IPS-15b (cell line): ENCODE data around the gene SAT2.

Source experiments
- H3K27me3 ChIP-seq: one replicate; pipeline ENCODE4 v1.6.1; 2013; ENCODE audit warnings: low read length; ENCODE audit not compliant: control insufficient read depth, insufficient read depth
- H3K36me3 ChIP-seq: one replicate; pipeline ENCODE4 v1.6.1; 2013; ENCODE audit warnings: low read length; ENCODE audit not compliant: control insufficient read depth, insufficient read depth
- H3K4me1 ChIP-seq: one replicate; pipeline ENCODE4 v1.6.1; 2013; ENCODE audit warnings: mild to moderate bottlenecking, low read length; ENCODE audit not compliant: control insufficient read depth, insufficient read depth
- H3K4me3 ChIP-seq: one replicate; pipeline ENCODE4 v1.5.1; 2013; ENCODE audit warnings: low read depth, low read length
- H3K9ac ChIP-seq: one replicate; pipeline ENCODE4 v1.6.1; 2013; ENCODE audit warnings: low read depth, mild to moderate bottlenecking, low read length
- H3K9me3 ChIP-seq: one replicate; pipeline ENCODE4 v1.6.1; 2013; ENCODE audit warnings: mild to moderate bottlenecking, low read length; ENCODE audit not compliant: control insufficient read depth, insufficient read depth

Gene SAT2

DNA sequence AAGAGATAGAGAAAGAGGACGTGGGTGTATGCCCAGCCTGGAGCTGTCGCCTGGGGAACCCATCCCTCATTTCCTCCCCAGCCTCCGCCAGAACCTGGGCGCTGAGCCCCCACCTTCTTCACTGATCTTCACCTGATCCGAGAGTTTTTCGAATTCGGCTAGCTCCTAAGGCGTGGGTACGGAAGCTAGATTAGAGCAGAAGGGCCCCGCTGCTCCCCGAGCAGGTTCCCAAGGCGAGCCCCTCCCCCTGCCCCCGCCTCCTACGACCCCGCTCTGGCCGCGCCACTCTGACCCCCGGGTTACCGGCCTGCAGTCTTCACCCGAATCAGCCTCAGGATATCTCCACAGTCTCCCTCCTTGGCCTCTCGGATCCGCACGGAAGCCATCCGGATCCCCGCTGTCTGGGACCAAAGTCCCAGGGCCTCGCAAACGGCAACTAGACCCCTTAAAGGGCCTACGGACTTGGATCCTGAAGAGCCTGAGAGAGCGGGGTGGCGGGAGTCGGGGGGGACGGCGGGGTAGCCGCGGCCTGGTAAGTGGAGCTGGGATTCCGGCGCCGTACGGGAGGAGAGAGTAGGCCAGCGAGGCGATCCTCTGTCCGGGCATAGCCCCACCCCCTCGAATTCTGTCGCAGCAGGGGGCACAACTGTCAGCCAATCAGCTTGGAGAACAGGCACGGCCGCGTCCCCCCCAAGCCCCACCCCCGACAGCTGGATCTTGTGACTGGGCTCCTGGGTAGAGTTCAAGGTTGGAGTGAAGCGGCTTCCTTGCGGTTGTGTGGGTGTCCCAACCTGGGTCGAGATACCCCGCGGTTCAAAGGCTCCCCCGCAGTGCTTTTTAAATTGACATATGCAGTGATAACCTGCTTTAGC, at the start of gene SAT2:
Gene SAT2, minus strand, starts transcription at position 572 of the 872 bp plus-strand sequence. Its CDS starts 186 bp downstream, at position 386.
- Histone ChIP-seq H3K9ac (peak within 1 kb of the TSS; percentile 88), H3K9me3 (no peaks in the 10 kb centered on the region)

DNA sequence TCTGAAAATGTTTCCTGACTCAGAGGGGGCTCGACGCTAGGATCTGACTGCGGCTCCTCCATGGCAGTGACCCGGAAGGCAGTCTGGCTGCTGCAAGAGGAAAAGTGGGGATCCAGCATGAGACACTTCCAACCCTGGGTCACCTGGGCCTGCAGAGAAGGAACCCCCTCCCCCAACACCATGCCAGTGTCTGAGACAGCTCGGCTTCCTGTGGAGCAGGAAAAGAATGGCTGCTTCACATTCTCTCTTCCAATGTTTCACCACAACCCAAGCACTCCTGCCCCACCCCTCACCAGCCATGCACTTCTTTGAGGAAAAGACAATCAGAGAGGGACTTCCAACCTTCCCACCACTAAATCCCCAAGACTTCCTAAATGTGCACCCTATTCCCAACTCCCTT, 48.9 kb upstream of the SAT2 start:
- H3K9me3 ChIP-seq: no peaks in the 10 kb centered on the region
- no peaks in the 10 kb centered on the region for H3K27me3 ChIP-seq
- peak overlapping the region; percentile 33 for H3K4me3 ChIP-seq
- peaks cover 27% of the 10 kb centered on the region for H3K36me3 ChIP-seq
- peaks cover 8% of the 10 kb centered on the region for H3K4me1 ChIP-seq
- H3K9ac ChIP-seq: no peak overlapping the region

More for the DNA sequence above, at the start of gene SAT2:
- H3K4me3 ChIP-seq: peak within 1 kb of the TSS; percentile 91
- H3K36me3 ChIP-seq: peaks cover 6% of the 10 kb centered on the region
- H3K27me3 ChIP-seq: no peaks in the 10 kb centered on the region
- H3K4me1 ChIP-seq: peaks cover 4% of the 10 kb centered on the region

DNA sequence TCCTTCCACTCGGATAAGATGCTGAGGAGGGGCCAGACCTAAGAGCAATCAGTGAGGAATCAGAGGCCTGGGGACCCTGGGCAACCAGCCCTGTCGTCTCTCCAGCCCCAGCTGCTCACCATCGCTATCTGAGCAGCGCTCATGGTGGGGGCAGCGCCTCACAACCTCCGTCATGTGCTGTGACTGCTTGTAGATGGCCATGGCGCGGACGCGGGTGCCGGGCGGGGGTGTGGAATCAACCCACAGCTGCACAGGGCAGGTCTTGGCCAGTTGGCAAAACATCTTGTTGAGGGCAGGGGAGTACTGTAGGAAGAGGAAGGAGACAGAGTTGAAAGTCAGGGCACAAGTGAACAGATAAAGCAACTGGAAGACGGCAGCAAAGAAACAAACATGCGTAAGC, 47.3 kb upstream of the SAT2 start:
- Histone ChIP-seq H3K9me3 (no peaks in the 10 kb centered on the region), H3K9ac (no peak overlapping the region), H3K4me3 (no peak overlapping the region), H3K27me3 (no peaks in the 10 kb centered on the region), H3K4me1 (peaks cover 8% of the 10 kb centered on the region), H3K36me3 (peaks cover 38% of the 10 kb centered on the region)

DNA sequence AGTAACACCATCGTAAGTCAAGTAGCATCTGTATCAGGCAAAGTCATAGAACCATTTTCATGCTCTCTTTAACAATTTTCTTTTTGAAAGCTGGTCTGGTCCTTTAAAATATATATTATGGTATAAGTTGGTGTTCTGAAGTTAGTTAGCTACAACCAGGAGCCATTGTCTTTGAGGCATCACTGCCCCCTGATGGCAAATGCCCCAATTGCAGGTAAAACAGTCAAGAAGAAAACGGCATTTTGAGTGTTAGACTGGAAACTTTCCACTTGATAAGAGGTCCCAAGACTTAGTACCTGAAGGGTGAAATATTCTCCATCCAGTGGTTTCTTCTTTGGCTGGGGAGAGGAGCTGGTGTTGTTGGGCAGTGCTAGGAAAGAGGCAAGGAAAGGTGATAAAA, 45.6 kb upstream of the SAT2 start:
- no peak overlapping the region for H3K4me3 ChIP-seq
- no peak overlapping the region for H3K9ac ChIP-seq
- no peaks in the 10 kb centered on the region for H3K9me3 ChIP-seq
- peaks cover 50% of the 10 kb centered on the region for H3K36me3 ChIP-seq
- H3K4me1 ChIP-seq: peaks cover 8% of the 10 kb centered on the region
- H3K27me3 ChIP-seq: no peaks in the 10 kb centered on the region

DNA sequence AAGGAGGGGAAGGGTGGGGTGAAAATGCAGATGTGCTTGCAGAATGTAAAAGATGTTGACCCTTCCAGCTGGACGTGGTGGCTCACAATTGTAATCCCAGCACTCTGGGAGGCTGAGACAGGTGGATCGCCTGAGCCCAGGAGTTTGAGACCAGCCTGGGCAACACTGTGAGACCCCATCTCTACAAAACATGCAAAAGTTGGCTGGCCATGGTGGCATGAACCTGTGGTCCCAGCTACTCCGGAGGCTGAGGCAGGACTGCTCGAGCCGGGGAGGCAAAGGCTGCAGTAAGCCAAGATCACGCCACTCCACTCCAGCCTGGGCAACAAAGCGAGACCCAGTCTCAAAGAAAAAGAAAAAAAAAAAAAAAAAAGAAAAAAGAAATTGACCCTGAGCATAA, 40.9 kb upstream of the SAT2 start:
- Histone ChIP-seq H3K4me3 (no peak overlapping the region), H3K4me1 (peaks cover 2% of the 10 kb centered on the region), H3K27me3 (no peaks in the 10 kb centered on the region), H3K9me3 (no peaks in the 10 kb centered on the region), H3K9ac (no peak overlapping the region), H3K36me3 (peaks cover 35% of the 10 kb centered on the region)

DNA sequence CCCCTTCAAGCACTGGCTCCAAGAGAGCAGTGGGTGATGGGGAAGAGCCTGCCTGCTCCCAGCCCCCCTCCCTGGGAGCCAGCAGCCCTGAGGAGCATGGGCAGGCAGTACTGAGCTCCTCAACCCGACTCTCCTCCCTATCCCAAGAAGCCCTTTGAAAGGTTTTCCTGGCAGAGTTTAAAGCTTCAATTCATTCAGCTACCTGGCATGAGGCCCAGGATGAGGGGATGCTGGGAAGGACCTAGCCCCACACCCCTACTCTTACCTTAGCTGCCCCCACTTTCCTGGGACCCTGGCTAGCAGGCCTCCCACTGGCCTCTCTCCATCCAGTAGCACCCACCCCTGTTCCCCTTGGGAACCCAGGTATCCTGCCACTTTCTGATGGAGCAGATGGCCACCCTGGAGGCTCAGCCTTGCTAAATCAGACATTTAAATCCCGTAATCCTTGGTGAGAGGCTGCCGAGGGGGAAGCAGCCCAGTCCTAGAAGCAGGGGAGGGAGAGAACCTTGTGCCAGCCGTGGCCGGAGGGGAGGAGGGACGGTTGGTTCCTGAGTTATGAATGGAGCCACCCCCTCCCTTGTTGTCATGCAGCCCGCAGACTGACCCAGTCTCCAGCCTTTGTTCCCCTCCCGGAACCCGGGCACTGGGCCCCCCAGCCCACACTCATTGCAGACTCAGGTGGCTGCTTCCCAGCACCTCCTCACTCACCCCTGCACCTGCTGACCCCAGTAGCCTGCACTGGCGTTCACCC, 40.2 kb upstream of the SAT2 start:
- peaks cover 2% of the 10 kb centered on the region for H3K4me1 ChIP-seq
- no peak overlapping the region for H3K4me3 ChIP-seq
- no peak overlapping the region for H3K9ac ChIP-seq
- peaks cover 33% of the 10 kb centered on the region for H3K36me3 ChIP-seq
- no peaks in the 10 kb centered on the region for H3K27me3 ChIP-seq
- H3K9me3 ChIP-seq: no peaks in the 10 kb centered on the region

DNA sequence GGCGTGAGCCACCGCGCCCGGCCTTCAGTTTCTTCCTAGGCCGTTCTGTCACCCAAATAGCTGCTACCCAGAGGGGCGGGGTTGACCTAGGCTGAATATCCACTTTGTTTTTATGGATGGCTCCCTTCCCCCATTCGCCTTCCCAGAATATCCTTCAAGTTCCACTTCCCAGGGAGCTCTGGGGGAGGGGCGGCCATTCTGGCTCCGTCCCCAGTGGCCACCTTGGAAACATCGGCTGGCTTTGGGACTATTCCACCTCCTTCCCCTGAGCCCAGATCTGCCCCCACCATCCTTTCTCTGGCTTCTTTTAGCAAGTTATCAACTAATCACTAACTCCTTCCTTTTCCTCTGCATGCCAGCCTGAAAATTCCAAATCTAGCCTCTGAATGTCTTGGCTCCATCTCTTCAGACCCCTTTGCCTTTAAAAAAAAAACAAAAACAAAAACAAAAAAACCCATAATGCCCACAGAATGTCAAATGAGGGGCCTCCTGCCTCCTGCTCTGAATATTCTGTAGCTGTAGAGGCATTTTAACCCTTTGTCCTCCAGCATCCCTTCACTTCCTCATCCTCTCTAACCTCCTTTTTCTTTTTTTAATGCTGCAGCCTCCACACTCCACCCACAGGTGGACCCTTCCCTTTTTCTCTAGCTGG, 29.5 kb upstream of the SAT2 start:
- Histone ChIP-seq H3K9ac (peak overlapping the region; percentile 65), H3K27me3 (peaks cover 13% of the 10 kb centered on the region), H3K4me3 (peak overlapping the region; percentile 58), H3K9me3 (no peaks in the 10 kb centered on the region), H3K4me1 (peaks cover 13% of the 10 kb centered on the region), H3K36me3 (peaks cover 4% of the 10 kb centered on the region)

DNA sequence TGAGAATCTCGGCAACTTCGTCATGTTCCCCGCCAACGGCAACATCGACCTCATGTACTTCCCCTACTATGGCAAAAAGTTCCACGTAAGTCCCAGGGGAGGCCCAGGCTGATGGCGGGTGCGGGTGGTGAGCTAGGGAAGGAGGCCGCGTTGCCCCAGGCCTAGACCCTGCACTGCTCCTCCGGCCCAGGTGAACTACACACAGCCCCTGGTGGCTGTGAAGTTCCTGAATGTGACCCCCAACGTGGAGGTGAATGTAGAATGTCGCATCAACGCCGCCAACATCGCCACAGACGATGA, 27.9 kb upstream of the SAT2 start:
- H3K9ac ChIP-seq: no peak overlapping the region
- H3K27me3 ChIP-seq: peaks cover 13% of the 10 kb centered on the region
- H3K4me1 ChIP-seq: peaks cover 13% of the 10 kb centered on the region
- H3K9me3 ChIP-seq: no peaks in the 10 kb centered on the region
- peaks cover 4% of the 10 kb centered on the region for H3K36me3 ChIP-seq
- no peak overlapping the region for H3K4me3 ChIP-seq

DNA sequence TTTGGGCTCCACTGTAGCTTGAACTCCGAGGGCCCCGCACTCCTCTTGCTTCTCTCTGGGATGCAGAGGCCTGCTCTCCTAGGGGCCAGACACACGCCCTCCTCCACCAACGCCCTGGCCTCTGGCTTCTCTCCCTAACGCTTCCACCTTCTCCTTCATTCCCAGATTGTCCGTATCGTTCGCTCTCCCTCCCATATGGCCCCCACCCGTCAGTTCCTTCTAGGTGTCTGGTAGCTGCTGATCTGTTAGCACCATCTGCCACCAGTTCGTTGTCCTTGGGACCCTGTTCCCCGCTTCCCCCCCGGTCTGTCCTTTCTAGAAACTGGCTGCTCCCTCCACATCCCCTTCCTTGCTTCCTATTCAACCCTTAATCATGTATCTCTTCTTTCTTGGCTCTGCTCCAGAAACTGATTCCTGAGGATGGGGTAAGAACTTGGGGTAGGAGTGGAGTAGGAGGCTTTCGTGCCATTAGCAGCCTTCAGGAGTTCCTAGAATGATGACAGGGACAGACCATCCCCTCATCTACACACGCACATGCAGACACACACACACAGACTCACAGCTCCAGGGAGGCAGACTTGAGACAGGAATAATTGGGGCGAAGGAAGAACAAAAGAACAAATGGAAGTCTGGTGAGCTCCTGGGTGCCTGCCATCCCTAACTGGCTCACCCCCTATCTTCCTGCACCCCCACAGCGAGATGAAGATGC, 27.4 kb upstream of the SAT2 start:
- Histone ChIP-seq H3K9ac (no peak overlapping the region), H3K9me3 (no peaks in the 10 kb centered on the region), H3K4me3 (no peak overlapping the region), H3K36me3 (peaks cover 4% of the 10 kb centered on the region), H3K27me3 (peaks cover 13% of the 10 kb centered on the region), H3K4me1 (peaks cover 13% of the 10 kb centered on the region)

DNA sequence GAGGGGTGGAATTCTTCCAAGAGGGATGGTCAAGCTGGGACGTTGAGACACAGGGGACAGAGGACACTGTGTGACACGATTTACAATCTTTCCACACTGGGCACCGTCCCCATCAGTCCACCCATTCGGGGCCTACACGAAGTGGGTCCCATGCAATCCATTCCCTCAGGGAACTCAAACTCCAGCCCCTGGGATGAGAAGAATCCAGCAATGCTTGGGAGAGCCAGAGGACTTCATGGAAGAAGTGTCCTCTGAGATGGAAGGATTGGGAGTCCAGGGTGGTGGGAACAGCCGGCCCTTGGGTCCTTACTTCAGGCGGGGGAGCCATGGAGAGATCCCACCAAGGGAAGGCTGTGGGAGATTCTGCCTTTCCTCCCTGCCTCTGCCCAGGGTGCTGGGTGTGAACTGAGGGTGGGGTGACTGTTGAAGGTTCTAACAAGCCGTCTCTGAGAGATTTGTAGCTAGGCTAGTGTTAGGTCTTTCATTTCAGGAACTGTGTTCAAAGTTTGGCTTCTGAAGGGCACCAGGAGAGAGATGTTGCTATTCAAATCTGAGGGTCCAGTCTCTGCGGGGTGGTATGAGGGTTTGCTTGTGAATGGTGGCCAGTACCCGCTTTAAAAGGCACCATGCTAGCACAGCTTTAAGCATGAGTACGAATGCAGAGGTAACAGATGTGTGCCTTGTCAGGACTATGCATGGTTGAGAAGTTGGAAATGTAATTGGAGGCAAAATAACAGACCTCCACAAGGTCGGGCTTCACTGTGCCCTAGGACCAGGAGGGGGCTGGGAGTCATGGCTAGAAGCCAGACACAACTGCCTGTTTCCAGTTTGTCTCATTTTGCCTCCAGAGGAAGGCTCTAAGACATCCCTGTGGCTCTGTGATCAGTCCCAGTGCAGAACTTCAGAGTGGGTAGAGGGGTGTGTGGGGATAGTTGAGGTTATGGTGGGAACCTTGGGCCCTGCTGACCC, 25.1 kb upstream of the SAT2 start:
- Histone ChIP-seq H3K4me3 (peak overlapping the region; percentile 49), H3K4me1 (peaks cover 12% of the 10 kb centered on the region), H3K9ac (no peak overlapping the region), H3K36me3 (peaks cover 4% of the 10 kb centered on the region), H3K9me3 (no peaks in the 10 kb centered on the region), H3K27me3 (peaks cover 17% of the 10 kb centered on the region)
